Measurements from ENCODE around the gene ZNF354C. TPM values are rescaled to one million over a fixed set of nuclear protein-coding genes. Genes with fewer than 3 reads are reported as not detected.

ZNF354C gene
- total RNA-seq, 1 donor from 2014 or later: 7.1 TPM

DNA sequence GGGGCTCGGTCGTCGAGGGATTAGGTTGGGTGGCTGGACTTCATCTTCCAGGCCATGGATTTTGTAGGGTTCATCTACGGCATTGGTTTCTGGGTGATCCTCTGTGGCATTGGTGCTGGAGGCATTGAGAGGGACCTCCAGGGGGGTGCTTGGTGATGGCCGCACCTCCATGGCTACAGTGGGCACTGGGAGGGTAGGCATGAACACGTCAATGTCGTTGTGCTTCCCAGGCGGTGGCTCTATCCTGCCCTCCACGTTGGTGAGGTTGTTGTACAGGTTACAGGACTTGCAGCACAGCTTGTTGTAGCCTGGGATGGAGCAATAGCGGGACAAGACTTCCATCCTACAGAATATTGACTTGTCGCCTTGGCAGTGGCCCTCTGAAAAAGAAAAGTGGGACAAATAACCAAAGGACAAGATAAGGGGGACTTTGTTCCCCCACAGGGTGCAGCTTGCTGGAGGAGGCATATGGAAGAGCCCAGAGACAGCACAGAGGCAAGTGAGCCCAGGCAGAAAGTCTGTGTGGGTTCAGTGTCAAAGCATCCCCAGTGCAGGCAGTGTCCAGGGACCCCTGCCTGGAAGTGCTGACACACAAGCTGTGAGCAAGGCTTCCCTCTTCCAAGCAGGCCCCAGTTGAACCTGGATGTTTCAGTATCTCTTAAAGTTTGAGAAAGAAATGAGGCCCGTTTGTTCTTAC, 53.9 kb downstream of the ZNF354C start:
- DNase-seq (ENCODE audit: low read depth): no peak

DNA sequence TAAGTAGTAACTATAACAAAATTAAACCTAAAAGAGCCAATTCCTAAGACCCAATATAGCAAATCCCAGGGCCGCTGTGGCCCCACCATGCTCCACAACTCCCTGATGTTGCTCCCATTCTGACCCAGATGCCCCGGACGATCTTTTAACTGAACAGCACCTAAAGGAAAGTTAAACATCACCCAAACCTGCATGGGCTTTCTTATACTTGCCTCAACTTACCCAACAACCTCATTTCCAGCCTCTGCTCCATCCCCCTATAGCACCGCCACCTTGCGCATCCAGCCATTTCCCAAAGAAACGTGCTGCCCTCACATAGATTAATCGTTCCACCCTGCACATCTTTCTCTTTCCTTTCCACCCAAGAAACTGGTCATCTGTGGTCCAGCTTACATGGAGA, 54.6 kb downstream of the ZNF354C start:
- DNase-seq (ENCODE audit: low read depth): no peak

DNA sequence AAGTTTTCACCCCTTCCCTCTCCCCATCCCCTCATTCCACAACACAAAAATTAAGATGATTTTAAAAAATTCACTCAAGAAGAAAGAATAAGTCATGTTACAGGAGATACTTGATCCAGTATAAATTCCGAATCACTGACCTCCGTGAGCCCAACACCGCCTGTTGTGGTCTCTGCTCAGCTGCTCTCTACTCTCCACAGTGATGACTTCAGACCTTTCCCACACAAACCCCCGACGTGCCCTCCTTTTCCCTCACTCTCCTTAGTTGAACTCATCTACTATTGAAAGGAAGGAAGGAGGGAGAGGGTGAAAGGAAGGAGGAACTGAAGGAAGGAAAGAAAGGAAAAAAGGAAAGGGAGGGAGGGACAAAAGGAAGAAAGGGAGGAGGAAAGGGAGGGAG, 55.1 kb downstream of the ZNF354C start:
- DNase-seq (ENCODE audit: low read depth): no peak

- DNase-seq (ENCODE audit: low read depth): no peak
Observed at GRCh38 chr5:179115845-179116524, 55.8 kb downstream of the ZNF354C start.

DNA sequence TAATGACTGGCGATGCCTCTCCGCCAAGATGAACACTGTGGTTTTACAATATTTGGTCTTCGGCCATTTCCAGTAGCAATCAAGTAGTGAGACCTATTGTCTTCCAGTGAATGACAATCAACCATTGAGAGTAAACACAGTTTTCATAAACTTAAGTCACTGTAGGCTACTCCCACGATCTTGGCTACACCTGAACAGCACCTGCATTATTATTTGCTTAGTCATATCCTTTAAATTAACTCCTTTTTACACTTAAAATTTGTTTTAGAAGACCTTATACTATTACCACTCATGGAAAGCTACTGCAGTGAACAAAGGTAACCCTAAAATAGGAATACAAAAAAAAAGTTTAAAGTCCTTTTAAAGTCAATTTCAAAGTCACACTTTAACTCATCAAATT, 58.2 kb downstream of the ZNF354C start:
- DNase-seq (ENCODE audit: low read depth): no peak

- no peak for DNase-seq (ENCODE audit: low read depth)
Observed at GRCh38 chr5:179118756-179119414, 58.7 kb downstream of the ZNF354C start.

GRCh38 chr5:179119415-179120170, 59.4 kb downstream of the ZNF354C start:
- no peak for DNase-seq (ENCODE audit: low read depth)

- DNase-seq (ENCODE audit: low read depth): no peak
Observed at GRCh38 chr5:179120421-179120861, 60.3 kb downstream of the ZNF354C start.

DNA sequence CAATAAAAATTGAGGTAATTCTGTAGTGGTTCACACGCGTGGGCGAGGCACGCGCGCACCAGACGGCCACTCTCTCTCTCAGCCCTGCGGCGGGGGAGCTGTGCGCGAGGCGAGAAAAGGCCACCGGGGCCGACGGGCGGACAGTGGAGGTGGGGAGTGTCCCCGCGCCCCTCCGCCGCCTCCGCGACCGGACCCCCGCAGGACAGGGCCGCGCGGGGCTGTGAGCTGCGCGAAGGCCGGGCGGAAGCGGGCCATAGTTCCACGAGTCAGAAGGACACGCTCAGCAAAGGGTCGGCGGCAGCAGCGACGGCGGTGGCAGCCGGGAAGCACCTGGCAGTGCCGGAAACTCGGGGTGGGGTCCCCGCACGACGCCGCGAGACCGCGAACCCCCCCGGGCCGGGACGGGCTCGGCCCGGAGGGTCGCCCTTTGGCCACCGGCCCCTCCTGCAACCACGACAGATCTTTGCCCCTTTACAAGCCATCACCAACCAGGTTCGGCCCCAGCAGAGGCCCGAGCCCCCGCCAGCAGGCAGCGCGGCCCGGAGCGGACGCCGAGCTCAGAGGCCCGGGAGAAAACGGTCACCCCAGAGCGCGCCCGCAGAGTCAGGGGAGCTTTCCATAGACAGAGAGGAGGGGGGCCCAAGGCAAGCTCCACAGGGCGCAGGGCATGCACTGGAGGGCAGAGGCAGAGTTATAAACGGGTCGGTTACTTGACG, 60.9 kb downstream of the ZNF354C start:
- no peak for DNase-seq (ENCODE audit: low read depth)

GRCh38 chr5:179121667-179122111, 61.5 kb downstream of the ZNF354C start:
- no peak for DNase-seq (ENCODE audit: low read depth)

- DNase-seq (ENCODE audit: low read depth): no peak
Observed at GRCh38 chr5:179122411-179123108, 62.4 kb downstream of the ZNF354C start.

DNA sequence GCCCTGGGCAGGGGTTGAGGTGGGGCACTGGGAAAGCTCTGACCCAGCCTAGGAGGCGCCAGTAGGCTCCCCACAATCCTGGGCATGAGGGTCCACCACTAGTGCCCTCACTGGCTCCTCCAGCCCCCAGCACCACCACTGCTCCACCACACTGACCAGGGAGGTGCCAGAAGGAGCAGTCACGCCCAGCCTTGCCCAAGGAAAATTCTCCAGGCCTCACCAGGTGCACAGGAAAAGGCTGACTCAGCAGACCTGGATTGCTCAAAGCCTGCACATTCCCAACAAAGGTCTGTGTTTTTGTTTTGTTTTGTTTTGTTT, 62.9 kb downstream of the ZNF354C start:
- DNase-seq (ENCODE audit: low read depth): no peak

GRCh38 chr5:179123491-179124272, 63.5 kb downstream of the ZNF354C start:
- no peak for DNase-seq (ENCODE audit: low read depth)

DNA sequence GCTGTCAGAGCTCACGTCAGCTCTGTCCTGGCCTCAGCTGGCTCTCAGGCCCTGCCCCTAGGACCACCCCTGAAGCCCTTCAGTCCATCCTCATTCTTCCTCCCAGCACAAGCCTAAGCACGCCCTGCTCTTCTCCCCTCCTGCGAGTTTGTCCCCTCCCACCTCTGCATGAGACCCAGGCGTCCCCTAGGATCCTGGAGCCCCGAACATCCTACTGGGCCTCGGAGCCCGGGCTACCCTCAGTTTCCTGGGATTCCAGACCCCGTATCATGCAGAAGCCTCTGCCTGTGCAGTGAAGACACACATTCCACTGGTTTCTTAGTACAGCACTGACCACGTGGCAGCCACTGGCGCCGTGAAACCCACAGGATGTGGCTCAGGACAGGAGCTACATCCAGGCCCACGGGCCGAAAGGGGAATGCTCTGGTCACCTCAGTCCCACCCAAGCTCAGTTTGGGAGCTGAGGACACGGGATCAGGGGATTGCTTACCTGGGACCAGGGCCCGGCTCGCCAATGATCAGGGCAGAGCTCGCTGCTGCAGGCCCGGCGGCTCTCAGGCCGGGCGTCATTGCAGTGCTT, 64.2 kb downstream of the ZNF354C start:
- no peak for DNase-seq (ENCODE audit: low read depth)

GRCh38 chr5:179124853-179125788, 64.9 kb downstream of the ZNF354C start:
- no peak for DNase-seq (ENCODE audit: low read depth)

- no peak for DNase-seq (ENCODE audit: low read depth)
Observed at GRCh38 chr5:179125789-179126505, 65.8 kb downstream of the ZNF354C start.

DNA sequence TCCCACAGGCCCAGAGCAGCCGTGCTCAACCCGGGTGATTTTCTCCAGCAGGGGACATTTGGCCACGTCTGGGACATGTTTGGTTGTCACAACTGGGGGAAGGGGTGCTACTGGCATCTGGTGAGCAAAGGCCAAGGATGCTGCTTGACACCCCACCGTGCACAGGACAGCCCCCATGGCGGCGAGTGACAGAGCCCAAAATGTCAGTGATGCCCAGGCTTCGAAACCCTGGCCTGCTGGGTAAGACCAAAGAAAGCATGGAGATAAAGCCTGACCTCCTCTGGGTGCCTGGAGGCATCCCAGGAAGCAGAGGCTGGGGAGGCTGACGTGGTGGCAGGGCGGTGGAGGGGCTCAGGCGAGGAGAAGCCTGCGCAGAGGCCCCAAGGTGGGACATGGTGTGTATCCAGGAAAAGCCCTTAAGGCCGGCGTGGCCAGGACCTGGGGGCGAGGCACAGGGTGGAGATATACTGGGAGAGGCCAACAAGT, 66.4 kb downstream of the ZNF354C start:
- DNase-seq (ENCODE audit: low read depth): no peak

Measured in renal cortical epithelial cell (primary cell).